HG02588 (cell line): ENCODE measurements around the gene ULBP2.
"Not testable (repeated sequence)": the region's sequence is repeated elsewhere in the genome, so short reads cannot be mapped to it uniquely, and the experiment has no call there.

ENCODE experiments used
- ATAC-seq: cut with Tn5 transposase; IDR thresholded peaks from one replicate; pipeline ENCODE4 v1.9.1; 2021; ENCODE audit warnings: mild to moderate bottlenecking, moderate library complexity; ENCODE audit not compliant: unreplicated experiment

ULBP2 gene

GRCh38 chr6:149947533-149947932 lies 5.7 kb downstream of the ULBP2 start:
- not testable (repeated sequence) for ATAC-seq

GRCh38 chr6:149948011-149948410 lies 6.2 kb downstream of the ULBP2 start:
- ATAC-seq = no peak

GRCh38 chr6:149948616-149949015 lies 6.8 kb downstream of the ULBP2 start:
- no peak for ATAC-seq

DNA sequence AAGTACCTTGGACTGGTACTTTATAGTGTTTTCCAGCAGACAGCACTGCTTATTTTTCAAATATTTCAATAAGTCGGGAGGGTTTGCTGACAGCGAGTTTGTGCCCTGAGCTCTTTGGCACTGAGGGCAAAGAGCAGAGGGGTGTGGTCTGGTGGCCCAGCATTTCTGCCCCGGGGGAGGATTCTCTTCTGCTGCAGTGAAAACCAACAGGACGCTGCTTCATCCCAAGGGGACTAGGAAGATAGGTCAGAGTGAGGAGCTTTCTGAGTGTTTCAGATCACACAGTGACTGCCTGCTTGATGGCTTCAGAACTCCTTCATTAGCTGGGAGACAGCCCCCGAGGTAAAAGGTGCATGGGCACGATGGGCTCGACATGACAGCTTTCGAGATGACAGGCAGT lies 8.6 kb downstream of the ULBP2 start:
- ATAC-seq = no peak

DNA sequence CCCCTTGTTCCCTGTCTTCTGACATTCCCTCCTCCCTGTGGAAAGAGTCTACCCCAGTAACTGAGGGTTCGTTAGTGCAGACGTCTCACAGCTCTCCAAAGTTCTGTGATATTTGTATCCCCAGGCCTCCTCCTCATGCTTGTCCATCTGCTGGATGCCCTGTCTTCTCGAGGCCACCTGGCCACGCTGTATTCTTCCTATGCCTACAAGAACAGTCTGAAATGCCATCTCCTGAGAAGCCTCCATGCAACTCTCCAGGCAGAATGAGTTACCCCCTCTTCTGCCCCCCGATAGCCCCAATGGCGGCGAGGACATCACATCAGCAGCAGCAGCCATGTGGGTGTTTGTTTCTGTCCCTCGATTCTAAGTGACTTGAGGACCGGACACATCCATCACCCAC lies 9.3 kb downstream of the ULBP2 start:
- no peak for ATAC-seq

DNA sequence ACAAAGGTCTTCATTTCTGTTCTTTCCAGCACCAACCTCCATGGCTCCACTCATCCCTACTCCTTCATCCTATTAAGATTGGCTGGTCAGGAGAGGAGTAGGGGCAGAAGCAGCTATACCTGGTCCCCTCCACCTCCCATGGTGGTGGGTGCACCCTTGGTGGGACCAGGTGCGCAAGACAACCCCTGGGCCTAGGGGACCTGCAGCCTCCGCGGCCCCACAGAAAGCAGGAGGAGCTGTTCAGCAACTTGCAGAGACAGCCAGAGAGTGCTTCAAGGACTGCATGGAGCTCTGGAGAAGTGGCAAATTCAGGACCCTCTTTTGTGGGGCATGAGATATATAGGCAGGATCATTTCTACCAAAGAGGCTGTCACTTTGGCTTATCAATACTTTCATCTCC lies 9.8 kb downstream of the ULBP2 start:
- no peak for ATAC-seq

DNA sequence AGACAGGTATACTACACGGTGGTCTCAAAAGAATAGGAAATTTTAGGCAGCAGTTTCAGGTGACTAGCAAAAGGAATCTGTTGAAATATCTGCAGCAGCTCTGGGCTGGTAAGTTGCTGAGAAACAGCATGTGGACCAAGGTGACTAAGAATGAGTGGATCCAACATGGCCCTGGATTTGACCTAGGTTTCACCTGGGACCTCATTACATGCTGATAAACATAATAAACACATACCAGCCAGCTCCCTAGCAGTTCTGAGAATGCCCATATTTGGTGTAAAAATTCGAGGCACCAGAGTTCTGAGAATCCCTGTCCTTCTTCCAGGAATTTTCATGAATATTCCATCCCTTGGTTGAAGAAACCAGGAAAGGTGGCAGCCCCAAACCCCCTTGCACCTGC lies 11.6 kb downstream of the ULBP2 start:
- not testable (repeated sequence) for ATAC-seq

GRCh38 chr6:149953934-149954327 lies 12.1 kb downstream of the ULBP2 start:
- not testable (repeated sequence) for ATAC-seq

GRCh38 chr6:149954328-149954983 lies 12.6 kb downstream of the ULBP2 start:
- ATAC-seq = not testable (repeated sequence)

DNA sequence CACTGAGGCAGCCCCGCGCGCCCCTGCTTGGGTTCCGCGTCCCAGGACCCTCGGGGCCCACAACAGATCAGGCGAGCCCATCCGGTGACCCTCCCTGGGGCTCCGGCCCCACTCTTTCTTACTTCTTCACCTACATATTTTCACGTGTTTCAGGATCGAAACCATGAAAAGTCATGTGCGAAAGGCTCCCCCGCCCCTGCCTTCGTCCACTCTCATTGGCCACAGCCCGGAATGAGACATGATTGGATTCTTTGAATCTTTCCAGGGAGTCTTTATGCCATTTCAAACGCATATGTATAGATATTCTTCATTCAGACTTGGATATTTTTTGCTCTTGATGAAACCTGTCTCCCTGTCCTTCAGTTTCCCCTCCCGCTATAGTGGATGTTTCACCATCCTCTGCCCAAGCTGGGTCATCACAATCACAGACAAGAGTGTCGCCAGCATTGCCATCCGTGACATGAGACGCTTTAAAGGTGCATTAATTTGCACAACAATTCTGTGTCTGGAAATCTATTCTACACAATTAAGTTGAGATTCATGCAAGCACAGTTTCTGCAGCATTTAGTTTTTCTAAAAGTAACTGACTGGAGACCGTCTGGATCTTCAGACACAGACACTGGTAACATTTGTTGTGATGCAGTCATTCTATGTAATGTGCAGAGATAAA lies 13.3 kb downstream of the ULBP2 start:
- not testable (repeated sequence) for ATAC-seq

DNA sequence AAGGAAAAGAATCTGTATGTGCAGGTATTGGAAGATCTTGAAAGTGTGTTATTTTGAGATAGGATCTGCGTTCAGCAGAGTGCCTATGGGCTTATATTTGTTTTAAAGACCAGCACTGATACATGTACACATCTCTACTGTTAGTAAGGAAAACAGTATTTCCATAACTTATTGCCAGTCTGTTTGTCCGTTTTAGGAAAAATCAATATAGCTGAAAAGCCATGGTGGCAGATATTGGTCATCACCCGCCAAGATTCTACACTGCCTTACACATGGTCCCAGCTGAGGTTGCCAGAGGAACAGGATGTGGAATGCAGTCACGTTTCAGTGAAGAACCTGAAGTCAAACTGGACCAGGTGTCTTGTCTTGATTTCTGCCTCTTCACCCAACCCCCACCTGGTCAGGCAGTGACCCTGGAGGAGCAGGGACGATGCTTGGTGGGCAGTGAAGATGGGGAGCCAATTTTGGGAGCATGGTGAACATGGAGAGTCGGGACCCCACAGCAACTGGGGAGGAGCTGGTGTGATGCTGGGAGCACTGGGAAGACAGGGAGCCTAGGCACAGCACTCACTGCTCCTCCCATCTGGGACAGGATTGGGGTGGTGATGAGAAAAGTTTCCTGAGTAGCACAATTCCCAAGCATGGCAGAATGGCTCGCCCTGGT lies 14.0 kb downstream of the ULBP2 start:
- not testable (repeated sequence) for ATAC-seq

DNA sequence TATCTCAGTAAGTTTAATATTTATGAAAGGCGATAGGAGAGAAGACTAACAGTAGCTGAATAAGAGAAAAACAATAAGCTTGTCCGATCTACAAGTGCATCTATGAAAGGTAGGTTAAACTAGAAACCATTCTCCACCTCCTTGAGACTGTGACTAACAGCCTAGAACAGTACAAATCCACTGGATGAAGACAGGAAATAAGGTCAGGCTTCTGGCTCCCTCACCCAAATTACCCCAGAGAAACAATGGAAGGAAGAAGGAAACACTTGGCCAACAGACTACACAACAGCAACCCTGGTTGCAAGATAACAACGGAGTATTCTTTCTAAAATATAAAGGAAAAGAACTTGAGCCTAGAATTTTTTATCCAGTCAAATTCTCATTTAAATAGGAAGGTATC lies 16.3 kb downstream of the ULBP2 start:
- ATAC-seq = not testable (repeated sequence)

DNA sequence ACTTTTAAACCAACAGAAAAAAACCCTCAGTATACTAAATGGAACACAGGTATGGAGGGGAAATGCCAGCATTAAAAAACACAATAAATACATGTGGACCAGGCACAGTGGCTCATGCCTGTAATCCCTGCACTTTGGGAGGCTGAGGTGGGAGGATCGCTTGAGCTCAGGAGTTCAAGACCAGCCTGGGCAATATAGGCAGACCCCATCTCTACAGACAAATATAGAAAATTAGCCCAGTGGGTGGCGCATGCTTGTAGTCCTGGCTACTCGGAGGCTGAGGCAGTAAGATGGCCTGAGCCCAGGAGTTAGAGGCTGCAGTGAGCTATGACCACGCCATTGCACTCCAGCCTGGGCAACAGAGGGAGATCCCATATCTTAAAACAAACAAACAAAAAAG lies 18.0 kb downstream of the ULBP2 start:
- not testable (repeated sequence) for ATAC-seq

GRCh38 chr6:149960488-149960887 lies 18.7 kb downstream of the ULBP2 start:
- no peak for ATAC-seq

- ATAC-seq = no peak
Observed at GRCh38 chr6:149961728-149962425, 20.1 kb downstream of the ULBP2 start.

DNA sequence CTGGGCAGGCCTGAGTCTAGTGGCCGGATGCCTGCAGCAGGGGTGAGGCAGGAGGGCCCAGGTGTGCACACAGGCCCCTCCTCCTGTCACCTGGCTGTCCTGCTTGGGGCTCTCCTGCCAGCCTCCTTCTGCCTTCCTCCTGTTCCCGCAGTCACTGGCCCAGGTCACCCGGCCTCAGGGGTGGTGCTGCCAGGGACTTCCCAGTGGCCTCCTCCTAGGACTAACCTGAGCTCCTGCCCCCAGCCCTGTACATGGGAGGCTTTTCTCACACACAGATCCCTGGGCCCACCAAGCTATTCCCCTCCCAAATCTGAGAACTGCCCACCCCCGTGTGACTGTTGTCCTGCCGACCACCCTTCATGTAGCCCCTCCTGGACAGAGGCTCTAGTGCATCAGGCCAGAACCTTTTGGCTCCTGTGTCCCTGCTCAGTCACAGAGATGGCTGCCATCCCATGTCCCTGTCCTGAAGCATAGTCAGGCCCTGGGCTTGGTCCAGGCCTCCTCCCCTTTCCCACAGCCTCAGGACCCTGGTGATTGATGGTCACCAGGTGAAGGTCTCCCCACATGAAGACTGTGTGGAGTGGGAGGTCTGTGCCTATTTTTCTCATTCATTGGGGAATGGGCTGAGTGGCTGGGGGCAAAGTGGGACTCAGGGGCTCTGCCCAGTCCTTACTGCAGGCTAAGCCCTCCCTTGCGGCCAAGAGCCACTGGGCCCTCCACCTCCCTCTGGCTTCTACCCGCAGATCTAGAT lies 20.8 kb downstream of the ULBP2 start:
- no peak for ATAC-seq

GRCh38 chr6:149963212-149963461 lies 21.3 kb downstream of the ULBP2 start:
- ATAC-seq = peak; percentile 38

DNA sequence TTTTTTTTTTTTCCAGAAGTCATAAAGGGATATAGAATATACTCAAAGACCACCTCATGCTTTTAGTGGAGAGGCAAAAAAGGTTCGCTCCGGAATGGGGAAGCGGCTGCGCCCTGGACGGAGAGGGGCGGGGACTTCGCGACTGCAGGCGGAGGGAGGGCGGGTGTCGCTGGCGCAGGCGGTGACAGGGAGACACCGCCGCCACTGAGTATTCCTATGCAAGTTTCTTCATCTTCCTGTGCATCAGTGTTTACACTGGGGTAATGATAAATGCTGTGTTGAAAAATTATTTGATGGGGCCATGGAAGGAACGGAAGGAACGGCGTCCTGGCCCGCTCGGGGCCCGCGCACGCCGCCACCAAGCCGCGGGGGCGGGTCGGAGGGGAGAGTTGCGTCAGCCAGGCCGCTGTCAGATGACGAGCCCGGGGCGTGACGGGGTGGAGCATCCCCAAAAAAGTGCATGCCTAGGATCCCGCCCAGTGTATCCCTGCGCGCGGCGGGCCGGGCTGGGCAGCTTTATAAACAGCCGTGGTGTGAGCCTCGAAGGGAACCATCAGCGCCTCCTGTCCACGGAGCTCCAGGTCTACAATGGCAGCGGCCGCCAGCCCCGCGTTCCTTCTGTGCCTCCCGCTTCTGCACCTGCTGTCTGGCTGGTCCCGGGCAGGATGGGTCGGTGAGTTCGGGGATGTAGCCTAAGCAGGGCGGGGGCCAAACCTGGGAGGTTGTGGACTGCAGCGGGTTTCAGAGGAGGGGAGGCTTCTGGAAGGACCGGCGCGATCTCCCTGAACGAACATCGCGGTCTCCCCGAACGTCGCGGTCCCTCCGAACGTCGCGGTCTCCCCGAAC lies 21.9 kb downstream of the ULBP2 start, which contains the start of gene ULBP1:
Gene ULBP1, plus strand, starts transcription at position 482 of the 846 bp plus-strand sequence. Its CDS starts 107 bp downstream, at position 589.
- peak; percentile 55 for ATAC-seq

DNA sequence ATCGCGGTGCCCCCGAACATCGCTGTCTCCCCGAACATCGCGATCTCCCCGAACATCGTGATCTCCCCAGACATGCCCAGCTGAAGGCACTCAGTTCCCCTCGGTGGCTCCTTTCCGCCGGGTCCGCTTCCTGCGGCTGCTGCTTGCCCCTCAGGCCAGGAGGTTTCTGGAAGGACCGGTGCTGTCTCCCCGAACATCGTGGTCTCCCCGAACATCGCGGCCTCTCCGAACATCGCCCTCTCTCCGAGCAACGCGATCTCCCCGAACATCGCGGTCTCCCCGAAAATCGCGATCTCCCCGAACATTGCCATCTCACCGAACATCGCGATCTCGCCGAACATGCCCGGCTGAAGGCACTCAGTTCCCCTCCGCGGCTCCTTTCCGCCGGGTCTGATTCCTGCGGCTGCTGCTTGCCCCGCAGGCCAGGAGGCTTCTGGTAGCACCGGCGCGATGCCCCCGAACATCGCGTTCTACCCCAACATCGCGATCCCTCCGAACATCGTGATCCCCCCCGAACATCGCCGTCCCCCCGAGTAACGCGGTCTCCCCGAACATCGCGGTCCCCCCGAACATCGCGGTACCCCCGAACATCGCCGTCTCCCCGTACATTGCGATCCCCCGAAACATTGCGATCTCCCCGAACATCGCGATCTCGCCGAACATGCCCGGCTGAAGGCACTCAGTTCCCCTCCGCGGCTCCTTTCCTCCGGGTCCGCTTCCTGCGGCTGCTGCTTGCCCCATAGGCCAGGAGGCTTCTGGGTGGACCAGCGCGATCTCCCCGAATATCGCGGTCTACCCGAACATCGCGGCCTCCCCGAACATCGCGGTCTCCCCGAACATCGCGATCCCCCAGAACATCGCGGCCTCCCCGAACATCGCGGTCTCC lies 22.7 kb downstream of the ULBP2 start:
- no peak for ATAC-seq
